Heart left ventricle (tissue), 13 donors: ENCODE data around the gene ETS2.

Source experiments
- POLR2A ChIP-seq, 2 donors: fragments of 450-650 bp; IDR thresholded peaks; one replicate each; pipeline ENCODE4 v1.6.1; 2017; ENCODE audit warnings: antibody characterized with exemption in 2 of 2, mild to moderate bottlenecking in 2 of 2, moderate library complexity in 2 of 2
- TF ChIP-seq, protein P1 (sequence below), 12 donors: fragments of 200-600 bp; sonication (generic) in 4 of 12; IDR thresholded peaks; one replicate each; pipeline versions ENCODE4 v1.5.0 to v1.8.0; 2018 to 2022; ENCODE audit warnings: antibody characterized with exemption in 12 of 12, mild to moderate bottlenecking in 5 of 12
- donor health status: ischemic (EF 13 %, LVEDD 7.1; RV severe dilation, severe dysfunction).
- donor health status: DM: no; HTN: yes; CAD: no.
- donor health status: DM: no; HTN: no; CAD: no.
- donor health status: ischemic (EF 25% LVEDD 6.9; RV normal size, moderate dysfunction).
- donor health status: ischemic (EF 25% LVEDD 5.7; RV mildly dilated, moderate dysfunction).
- donor health status: ischemic (EF 35%, LVEDD 5.7; RV mildly dilated, moderate dysfunction).
- donor health status: nonischemic (EF 11% LVEDD 7.7; RV severe dilation, severe dysfunction).
- donor health status: DM: yes; HTN: yes; CAD: no.
- donor health status: PGD.
- donor health status: ischemic (EF 29% LVEDD 5.4; RV normal size, mild dysfunction).
- donor health status: nonischemic (EF 23%, LVEDD 6.1; RV moderate dilation, normal function).

DNA sequence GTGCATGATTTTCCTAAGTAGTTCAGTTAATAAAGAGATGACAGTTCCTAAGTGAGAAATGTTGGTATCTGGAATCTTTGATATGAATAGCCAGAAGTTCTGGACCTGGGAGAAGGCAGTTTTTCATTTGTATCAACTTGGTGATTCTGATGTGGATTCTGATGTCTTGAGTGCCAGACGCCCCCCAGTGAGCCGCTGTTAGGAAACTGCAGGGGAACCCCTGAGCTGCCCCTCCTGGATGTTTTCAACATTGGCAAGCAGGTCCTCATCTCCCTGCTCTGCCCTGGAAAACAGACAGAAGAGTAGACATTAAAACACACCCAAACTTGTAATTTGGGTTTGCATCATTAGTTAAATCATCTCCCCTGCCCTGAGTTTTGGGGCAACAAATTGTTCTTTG, 7.4 kb downstream of the ETS2 start:
- TF ChIP-seq, protein P1, sequence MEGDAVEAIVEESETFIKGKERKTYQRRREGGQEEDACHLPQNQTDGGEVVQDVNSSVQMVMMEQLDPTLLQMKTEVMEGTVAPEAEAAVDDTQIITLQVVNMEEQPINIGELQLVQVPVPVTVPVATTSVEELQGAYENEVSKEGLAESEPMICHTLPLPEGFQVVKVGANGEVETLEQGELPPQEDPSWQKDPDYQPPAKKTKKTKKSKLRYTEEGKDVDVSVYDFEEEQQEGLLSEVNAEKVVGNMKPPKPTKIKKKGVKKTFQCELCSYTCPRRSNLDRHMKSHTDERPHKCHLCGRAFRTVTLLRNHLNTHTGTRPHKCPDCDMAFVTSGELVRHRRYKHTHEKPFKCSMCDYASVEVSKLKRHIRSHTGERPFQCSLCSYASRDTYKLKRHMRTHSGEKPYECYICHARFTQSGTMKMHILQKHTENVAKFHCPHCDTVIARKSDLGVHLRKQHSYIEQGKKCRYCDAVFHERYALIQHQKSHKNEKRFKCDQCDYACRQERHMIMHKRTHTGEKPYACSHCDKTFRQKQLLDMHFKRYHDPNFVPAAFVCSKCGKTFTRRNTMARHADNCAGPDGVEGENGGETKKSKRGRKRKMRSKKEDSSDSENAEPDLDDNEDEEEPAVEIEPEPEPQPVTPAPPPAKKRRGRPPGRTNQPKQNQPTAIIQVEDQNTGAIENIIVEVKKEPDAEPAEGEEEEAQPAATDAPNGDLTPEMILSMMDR (IDR thresholded peaks at IDR 0.05) = no peak
- TF ChIP-seq POLR2A (IDR thresholded peaks at IDR 0.05) = no peak
